NCI-H82 treated with DMSO at 0.1 percent for 48 hours (cell line): ENCODE data around the gene CATSPERE.

Experiments
- DNase-seq: peaks from one replicate; lab custom pipeline; 2025; ENCODE audit not compliant: unreplicated experiment; lab: John Stamatoyannopoulos, UW

CATSPERE gene

GRCh38 chr1:244628789-244629188 lies 167.7 kb downstream of the CATSPERE start:
- DNase-seq, result no peak

GRCh38 chr1:244633140-244633539 lies 172.1 kb downstream of the CATSPERE start:
- DNase-seq, result no peak

- no peak for DNase-seq
These were observed 173.5 kb downstream of the CATSPERE start for GRCh38 chr1:244634546-244634945.

DNA sequence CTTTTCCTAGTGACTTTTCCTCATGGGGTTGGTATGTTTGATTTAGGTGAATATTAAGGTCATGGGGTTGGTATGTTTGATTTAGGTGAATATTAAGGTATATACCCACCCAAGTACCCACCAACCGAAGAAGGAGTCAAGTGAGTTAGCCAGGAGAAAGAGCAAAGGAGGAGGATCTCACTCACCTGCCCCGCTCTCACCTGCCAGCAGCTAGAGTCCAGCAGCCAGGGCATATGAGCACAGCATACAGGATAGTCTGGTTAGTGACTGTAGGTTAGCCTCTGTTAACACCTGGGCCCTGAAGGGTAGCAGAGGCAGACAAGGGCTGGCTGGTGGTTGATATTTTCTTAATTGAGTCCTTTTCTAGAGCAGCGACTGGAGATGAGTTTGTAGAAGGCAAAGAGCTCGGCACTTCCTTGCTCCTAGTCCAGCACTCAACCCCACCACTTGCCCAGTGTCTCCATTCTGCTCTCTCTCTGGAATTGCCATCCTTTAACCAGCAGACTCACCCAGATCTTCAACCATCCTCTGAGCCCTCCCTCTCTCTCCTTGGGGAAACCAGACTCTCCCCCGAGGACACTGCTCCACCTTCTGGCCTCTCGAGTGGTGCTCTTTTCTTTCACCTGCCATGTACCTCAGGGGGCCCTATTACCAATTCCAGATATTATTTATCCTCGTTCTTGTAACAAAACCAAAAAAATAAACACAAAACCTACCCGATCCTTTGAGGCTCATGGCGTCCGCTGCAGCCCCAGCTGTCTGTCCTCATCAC lies 175.6 kb downstream of the CATSPERE start:
- no peak for DNase-seq

GRCh38 chr1:244639561-244639960 lies 178.5 kb downstream of the CATSPERE start:
- no peak for DNase-seq

DNA sequence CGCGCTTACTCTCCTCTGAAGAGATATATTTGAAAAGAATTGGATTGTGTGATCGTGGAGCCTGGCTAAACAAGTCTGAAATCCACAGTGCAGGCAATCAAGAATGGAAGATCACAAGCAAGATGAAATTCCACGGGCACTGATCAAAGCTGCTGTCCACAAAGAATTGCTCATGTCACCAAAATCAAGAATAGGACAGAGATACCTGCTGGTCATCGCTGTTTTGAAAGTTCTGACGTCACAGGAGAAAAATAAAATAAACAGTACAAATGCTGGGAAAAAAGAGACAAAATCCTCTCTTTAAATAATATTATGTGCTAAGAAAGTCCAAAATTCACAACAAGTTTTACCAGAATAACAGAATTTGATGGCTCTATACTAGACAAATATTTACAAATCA lies 179.8 kb downstream of the CATSPERE start:
- DNase-seq, result no peak

- DNase-seq, result no peak
These were observed 181.5 kb downstream of the CATSPERE start for GRCh38 chr1:244642526-244642925.

GRCh38 chr1:244642988-244643387 lies 181.9 kb downstream of the CATSPERE start:
- DNase-seq, result no peak

GRCh38 chr1:244645414-244645813 lies 184.3 kb downstream of the CATSPERE start:
- no peak for DNase-seq

GRCh38 chr1:244645890-244646289 lies 184.8 kb downstream of the CATSPERE start:
- DNase-seq, result no peak

DNA sequence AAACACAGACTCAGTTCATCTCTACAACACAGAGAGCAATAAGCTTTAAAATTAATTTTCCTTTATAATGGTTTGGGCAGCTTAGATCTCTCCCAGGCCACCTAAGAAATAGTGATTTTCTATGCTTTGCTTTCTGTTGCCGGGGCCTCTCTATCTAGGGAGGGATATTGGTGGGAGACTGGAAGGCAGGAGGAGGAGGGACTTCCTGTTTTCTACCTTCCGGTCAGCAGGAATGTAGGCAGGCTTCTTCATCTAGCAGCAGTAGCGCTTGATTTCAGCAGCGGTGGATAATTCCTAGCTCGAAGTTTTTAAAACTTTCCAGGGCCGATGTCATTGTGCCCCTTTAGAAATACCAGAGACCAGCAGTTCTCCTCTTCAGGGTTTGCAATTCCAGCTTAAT lies 186.7 kb downstream of the CATSPERE start:
- DNase-seq, result no peak

- DNase-seq, result no peak
These were observed 191.0 kb downstream of the CATSPERE start for GRCh38 chr1:244651956-244652622.

DNA sequence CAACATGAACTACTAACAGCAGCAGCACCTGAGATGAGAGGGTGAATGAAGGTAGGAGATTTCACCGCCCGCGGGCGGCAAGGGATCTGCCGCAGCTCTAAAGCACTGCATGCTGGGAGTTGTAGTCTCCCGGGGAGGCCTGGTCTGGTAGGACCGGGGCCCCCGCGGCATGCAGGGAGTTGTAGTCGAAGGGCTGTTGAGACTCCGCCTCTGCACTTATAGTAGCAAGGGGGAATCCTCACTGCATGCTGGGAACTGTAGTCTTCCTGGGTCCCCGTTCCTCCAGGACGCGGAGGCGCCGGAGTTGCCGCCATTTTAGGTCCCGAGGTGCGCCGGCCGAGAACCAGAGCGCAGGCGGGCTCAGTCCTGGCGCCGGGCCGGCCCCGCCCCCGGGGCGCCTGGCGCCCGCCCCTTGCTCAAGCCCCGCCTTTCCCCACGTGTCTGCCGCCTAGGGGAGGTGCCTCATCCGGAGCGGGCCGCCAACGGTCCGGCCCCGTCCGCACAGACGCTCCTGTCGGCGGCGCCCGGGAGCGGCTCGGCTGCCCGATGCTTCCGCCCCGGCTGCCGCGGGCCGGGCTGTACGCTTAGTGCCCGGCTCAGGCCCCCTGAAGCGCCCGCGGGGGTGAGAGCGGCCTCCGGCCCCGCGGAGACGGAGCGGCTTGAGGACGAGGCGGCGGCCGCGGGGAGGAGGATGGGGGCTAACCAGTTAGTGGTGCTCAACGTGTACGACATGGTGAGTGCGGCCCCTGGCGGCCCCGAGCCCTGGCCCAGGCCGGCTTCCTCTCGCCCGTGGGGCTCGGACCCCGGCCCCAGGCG lies 191.8 kb downstream of the CATSPERE start, which contains the start of gene DESI2:
DESI2 (plus strand) TSS at position 504 of the 816 bp plus-strand sequence; CDS start at position 692, 188 bp downstream.
- peak; percentile 98 for DNase-seq

GRCh38 chr1:244653439-244654107 lies 192.5 kb downstream of the CATSPERE start:
- DNase-seq, result no peak

DNA sequence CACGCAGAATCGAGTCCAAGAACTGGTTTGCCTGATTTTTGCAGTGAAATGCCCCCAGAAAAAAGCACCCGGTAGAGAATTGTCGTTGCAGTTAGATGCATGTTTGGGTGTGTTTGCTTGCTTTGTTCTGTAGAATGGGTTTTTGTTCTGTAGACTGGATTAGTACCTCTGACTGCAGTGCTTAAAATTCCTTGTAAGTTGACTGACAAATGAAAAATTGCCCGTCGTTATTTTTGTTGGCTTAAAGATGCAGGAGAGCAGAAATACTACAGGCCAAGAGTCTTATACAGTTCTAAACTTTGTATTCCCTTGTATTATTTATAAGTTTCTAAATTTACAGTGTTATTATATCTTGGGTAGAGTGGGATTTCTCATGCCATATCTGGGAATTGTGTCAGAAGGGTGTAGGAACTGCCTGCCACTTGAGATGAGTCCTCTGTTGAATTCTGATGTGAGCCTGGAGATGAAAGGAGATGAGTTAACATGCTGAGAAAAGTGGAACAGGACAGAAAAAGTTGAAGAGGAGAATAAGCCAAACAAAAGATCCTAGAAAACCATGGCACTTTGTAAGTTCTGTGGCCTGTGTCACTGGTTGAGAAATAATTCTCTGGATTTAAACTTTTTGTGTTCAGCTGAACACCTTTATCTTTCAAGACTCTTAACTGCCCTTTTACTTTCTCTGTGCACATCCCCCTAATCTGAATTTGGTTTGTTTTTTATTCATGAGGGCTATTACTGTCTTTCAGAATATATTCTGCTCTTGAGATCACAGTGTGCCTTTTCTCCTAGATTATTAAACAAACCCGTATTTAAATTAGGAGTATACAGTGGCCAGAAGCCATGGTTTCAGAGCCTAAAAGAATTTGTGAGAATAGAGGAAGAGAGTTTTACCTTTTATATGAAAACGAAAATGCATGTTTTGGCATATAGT lies 193.3 kb downstream of the CATSPERE start:
- no peak for DNase-seq

GRCh38 chr1:244655186-244655585 lies 194.1 kb downstream of the CATSPERE start:
- no peak for DNase-seq

DNA sequence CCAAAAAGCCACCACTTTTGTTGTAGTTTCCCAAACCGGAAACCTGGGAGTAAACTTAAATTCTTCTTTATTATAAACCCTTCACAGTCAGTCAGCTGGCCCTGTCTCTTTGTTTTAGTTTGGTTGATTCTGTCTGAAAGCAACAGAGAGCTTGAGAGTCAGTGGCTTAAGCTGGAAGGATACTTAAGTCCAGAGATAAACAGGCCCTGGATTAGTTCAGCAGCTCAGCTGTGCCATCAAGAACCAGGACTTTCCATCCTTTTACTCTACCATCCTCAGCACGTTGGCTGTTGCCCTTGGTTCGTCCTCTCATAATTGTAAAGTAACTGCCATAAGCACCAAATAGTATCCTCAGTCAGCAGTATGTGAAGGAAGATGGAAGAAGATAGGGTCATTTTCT lies 196.3 kb downstream of the CATSPERE start:
- DNase-seq, result peak; percentile 70

GRCh38 chr1:244659694-244660093 lies 198.6 kb downstream of the CATSPERE start:
- no peak for DNase-seq

DNA sequence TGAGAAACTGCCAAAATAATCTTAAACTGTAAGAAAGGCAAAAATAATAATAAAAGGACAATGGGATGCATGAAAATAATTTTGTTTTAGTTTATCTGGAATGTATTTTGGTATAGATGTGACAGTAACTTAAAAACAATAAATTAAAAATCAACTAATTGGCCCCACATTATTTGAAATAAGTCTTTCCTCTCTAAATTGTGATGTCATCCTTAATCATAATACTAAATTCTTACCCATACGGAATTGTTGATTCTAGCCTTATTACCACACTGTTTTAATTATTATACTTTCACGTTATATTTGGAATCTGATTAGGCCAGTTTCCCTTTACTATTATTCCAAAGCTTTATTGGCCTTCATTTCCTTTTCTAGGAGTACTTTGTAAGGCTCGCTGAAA lies 199.5 kb downstream of the CATSPERE start:
- DNase-seq, result no peak
